Liver (tissue), 9 donors: ENCODE results near the gene WNK2. TPM values are rescaled to one million over a fixed set of nuclear protein-coding genes. Genes with fewer than 3 reads are reported as not detected.

ENCODE experiments used
- DNase-seq: peaks from one replicate; pipeline ENCODE4 v3.0.0-alpha.2; 2017; ENCODE audit warnings: low spot score
- H3K27ac ChIP-seq, 2 donors: one replicate each; pipeline ENCODE4 v1.7.0; 2013; ENCODE audit warnings: inconsistent platforms in 2 of 2, low read length in 2 of 2, control low read depth in 1 of 2, low read depth in 1 of 2, mild to moderate bottlenecking in 1 of 2
- H3K27me3 ChIP-seq, 4 donors: one replicate each; pipeline versions ENCODE4 v1.6.1 to v1.7.0; 2013; ENCODE audit warnings: low read length in 3 of 4, inconsistent platforms in 1 of 4, mild to moderate bottlenecking in 1 of 4, moderate library complexity in 1 of 4; ENCODE audit not compliant: control insufficient read depth in 4 of 4, insufficient read depth in 4 of 4
- H3K36me3 ChIP-seq, 4 donors: one replicate each; pipeline versions ENCODE4 v1.6.1 to v1.7.0; 2013; ENCODE audit warnings: low read length in 3 of 4, mild to moderate bottlenecking in 3 of 4, low read depth in 1 of 4, moderate library complexity in 1 of 4; ENCODE audit not compliant: control insufficient read depth in 4 of 4, insufficient read depth in 3 of 4
- H3K4me1 ChIP-seq, 4 donors: one replicate each; pipeline versions ENCODE4 v1.6.1 to v1.7.0; 2013; ENCODE audit warnings: low read length in 3 of 4, mild to moderate bottlenecking in 3 of 4, moderate library complexity in 1 of 4; ENCODE audit not compliant: control insufficient read depth in 4 of 4, insufficient read depth in 4 of 4
- H3K4me3 ChIP-seq, 3 donors: one replicate each; pipeline versions ENCODE4 v1.6.1 to v1.7.0; 2013; ENCODE audit warnings: low read length in 3 of 3, control low read depth in 1 of 3, low read depth in 1 of 3, mild to moderate bottlenecking in 1 of 3
- H3K9ac ChIP-seq, 2 donors: one replicate each; pipeline ENCODE4 v1.7.0; 2013; ENCODE audit warnings: low read length in 2 of 2, mild to moderate bottlenecking in 2 of 2, moderate library complexity in 2 of 2, control low read depth in 1 of 2, low read depth in 1 of 2
- H3K9me3 ChIP-seq, 4 donors: one replicate each; pipeline versions ENCODE4 v1.6.1 to v1.7.0; 2013; ENCODE audit warnings: low read length in 3 of 4; ENCODE audit not compliant: control insufficient read depth in 4 of 4
- EGR1 ChIP-seq, 2 donors: IDR thresholded peaks; 2 replicates each; pipeline ENCODE4 v1.6.1; 2016 to 2018; ENCODE audit warnings: antibody characterized with exemption in 2 of 2, low read depth in 2 of 2
- FOXA1 ChIP-seq: IDR thresholded peaks from 2 replicates; pipeline ENCODE4 v1.6.1; 2016; ENCODE audit warnings: antibody characterized with exemption
- FOXA2 ChIP-seq: IDR thresholded peaks from 2 replicates; pipeline ENCODE4 v1.6.1; 2016; ENCODE audit warnings: antibody characterized with exemption
- GABPA ChIP-seq, 2 donors: IDR thresholded peaks in 1 of 2; conservative IDR thresholded peaks in 1 of 2; 2 replicates each; pipeline ENCODE4 v1.6.1; 2016; ENCODE audit warnings: antibody characterized with exemption in 2 of 2, mild to moderate bottlenecking in 1 of 2, moderate library complexity in 1 of 2
- HNF4A ChIP-seq, 2 donors: conservative IDR thresholded peaks; 2 replicates each; pipeline ENCODE4 v1.6.1; 2016; ENCODE audit warnings: antibody characterized with exemption in 2 of 2, mild to moderate bottlenecking in 2 of 2
- HNF4G ChIP-seq: IDR thresholded peaks from 2 replicates; pipeline ENCODE4 v1.6.1; 2016; ENCODE audit warnings: antibody characterized with exemption
- JUND ChIP-seq, 2 donors: IDR thresholded peaks; 2 replicates each; pipeline ENCODE4 v1.6.1; 2016; ENCODE audit warnings: antibody characterized with exemption in 2 of 2
- NR2F2 ChIP-seq: IDR thresholded peaks from 2 replicates; pipeline ENCODE4 v1.6.1; 2016; ENCODE audit warnings: antibody characterized with exemption
- RAD21 ChIP-seq, 2 donors: IDR thresholded peaks; 2 replicates each; pipeline ENCODE4 v1.6.1; 2016; ENCODE audit warnings: antibody characterized with exemption in 2 of 2, mild to moderate bottlenecking in 2 of 2
- RXRA ChIP-seq, 2 donors: IDR thresholded peaks; 2 replicates each; pipeline ENCODE4 v1.6.1; 2017 to 2018; ENCODE audit warnings: antibody characterized with exemption in 2 of 2, mild to moderate bottlenecking in 1 of 2
- SP1 ChIP-seq: IDR thresholded peaks from 2 replicates; pipeline ENCODE4 v1.6.1; 2018; ENCODE audit warnings: antibody characterized with exemption, mild to moderate bottlenecking
- TAF1 ChIP-seq: conservative IDR thresholded peaks from 2 replicates; pipeline ENCODE4 v1.6.1; 2016; ENCODE audit warnings: antibody characterized with exemption, mild to moderate bottlenecking
- YY1 ChIP-seq: IDR thresholded peaks from 2 replicates; pipeline ENCODE4 v1.6.1; 2016; ENCODE audit warnings: antibody characterized with exemption, mild to moderate bottlenecking
- WGBS: extraction: QIAGEN DNeasy Blood & Tissue Kit; methylation state at CpG from one replicate; pipeline ENCODE4 v1.1.7; 2013; 5-methylcytosine and 5-hydroxymethylcytosine counted together
- polyA plus RNA-seq, 2 donors: library from polyadenylated mRNA; stranded (reverse) in 1 of 2; unstranded in 1 of 2; fragments of 200-250 nt in 1 of 2; fragments of >200 nt in 1 of 2; fragmentation: Nextera tagmentation in 1 of 2; extraction: Ambion mirVana in 1 of 2; gene quantifications; one replicate each; pipeline versions ENCODE4 v1.2.1 to v1.2.3, GENCODE V29; 2013 to 2015
- total RNA-seq, 2 donors: library from RNA; depleted of rRNA; stranded (reverse); fragments of >200 nt; gene quantifications; one replicate each; pipeline ENCODE4 v1.2.3, GENCODE V29; 2014
- TF ChIP-seq, protein P1 (sequence below): fragments of 150-350 bp; IDR thresholded peaks from 2 replicates; pipeline ENCODE4 v1.5.1; 2017; ENCODE audit warnings: improper control_type of control experiment, low read depth, low read length; ENCODE audit not compliant: missing input control
- TF ChIP-seq, protein P2 (sequence below): IDR thresholded peaks from 2 replicates; pipeline ENCODE4 v1.6.1; 2016; ENCODE audit warnings: antibody characterized with exemption, mild to moderate bottlenecking
- TF ChIP-seq, protein P3 (sequence below): IDR thresholded peaks from 2 replicates; pipeline ENCODE4 v1.6.1; 2016; ENCODE audit warnings: antibody characterized with exemption
- TF ChIP-seq, protein P4 (sequence below): IDR thresholded peaks from 2 replicates; pipeline ENCODE4 v1.6.1; 2016; ENCODE audit warnings: antibody characterized with exemption
- TF ChIP-seq, protein P5 (sequence below): IDR thresholded peaks from 2 replicates; pipeline ENCODE4 v1.6.1; 2016; ENCODE audit warnings: antibody characterized with exemption
- donor health status: healthy.
- donor health status: healthy.
- donor health status: healthy.
- donor health status: healthy.
- donor health status: healthy.

Gene WNK2
- total and polyA plus RNA-seq, 4 donors = 0.65 to 4.4 (median 1.7) TPM

DNA sequence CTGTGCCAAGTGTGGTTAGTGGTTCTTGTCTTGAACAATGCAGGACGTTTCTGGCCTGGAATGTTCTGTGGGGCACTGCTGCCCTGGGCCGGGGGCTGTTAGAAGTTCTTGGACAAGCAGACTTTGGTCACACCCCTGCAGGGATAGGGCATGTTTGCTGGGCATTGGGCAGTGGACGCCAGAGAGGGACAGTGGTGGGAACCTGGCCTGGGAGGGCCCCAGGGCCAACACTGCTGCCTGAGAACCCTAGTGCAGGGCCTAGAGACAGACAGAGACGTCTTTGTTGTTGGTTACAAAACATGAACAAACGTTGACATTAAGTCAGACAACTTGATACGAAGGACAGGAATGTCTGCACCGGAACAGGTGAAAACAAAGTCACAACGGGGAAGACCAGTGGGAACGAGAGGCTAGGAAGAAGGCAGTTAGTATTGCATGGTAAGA is 57.0 kb downstream of the WNK2 start:
- no peaks in the 10 kb centered on the region for H3K27me3 ChIP-seq
- no peaks in the 10 kb centered on the region for H3K36me3 ChIP-seq
- WGBS = 63% methylated on average over 9 of the region's 9 CpGs
- DNase-seq = no peak
- no peaks in the 10 kb centered on the region for H3K9me3 ChIP-seq
- no peak overlapping the region for H3K4me3 ChIP-seq
- TF ChIP-seq, protein P1, sequence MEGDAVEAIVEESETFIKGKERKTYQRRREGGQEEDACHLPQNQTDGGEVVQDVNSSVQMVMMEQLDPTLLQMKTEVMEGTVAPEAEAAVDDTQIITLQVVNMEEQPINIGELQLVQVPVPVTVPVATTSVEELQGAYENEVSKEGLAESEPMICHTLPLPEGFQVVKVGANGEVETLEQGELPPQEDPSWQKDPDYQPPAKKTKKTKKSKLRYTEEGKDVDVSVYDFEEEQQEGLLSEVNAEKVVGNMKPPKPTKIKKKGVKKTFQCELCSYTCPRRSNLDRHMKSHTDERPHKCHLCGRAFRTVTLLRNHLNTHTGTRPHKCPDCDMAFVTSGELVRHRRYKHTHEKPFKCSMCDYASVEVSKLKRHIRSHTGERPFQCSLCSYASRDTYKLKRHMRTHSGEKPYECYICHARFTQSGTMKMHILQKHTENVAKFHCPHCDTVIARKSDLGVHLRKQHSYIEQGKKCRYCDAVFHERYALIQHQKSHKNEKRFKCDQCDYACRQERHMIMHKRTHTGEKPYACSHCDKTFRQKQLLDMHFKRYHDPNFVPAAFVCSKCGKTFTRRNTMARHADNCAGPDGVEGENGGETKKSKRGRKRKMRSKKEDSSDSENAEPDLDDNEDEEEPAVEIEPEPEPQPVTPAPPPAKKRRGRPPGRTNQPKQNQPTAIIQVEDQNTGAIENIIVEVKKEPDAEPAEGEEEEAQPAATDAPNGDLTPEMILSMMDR = no peak
- TF ChIP-seq, protein P2, sequence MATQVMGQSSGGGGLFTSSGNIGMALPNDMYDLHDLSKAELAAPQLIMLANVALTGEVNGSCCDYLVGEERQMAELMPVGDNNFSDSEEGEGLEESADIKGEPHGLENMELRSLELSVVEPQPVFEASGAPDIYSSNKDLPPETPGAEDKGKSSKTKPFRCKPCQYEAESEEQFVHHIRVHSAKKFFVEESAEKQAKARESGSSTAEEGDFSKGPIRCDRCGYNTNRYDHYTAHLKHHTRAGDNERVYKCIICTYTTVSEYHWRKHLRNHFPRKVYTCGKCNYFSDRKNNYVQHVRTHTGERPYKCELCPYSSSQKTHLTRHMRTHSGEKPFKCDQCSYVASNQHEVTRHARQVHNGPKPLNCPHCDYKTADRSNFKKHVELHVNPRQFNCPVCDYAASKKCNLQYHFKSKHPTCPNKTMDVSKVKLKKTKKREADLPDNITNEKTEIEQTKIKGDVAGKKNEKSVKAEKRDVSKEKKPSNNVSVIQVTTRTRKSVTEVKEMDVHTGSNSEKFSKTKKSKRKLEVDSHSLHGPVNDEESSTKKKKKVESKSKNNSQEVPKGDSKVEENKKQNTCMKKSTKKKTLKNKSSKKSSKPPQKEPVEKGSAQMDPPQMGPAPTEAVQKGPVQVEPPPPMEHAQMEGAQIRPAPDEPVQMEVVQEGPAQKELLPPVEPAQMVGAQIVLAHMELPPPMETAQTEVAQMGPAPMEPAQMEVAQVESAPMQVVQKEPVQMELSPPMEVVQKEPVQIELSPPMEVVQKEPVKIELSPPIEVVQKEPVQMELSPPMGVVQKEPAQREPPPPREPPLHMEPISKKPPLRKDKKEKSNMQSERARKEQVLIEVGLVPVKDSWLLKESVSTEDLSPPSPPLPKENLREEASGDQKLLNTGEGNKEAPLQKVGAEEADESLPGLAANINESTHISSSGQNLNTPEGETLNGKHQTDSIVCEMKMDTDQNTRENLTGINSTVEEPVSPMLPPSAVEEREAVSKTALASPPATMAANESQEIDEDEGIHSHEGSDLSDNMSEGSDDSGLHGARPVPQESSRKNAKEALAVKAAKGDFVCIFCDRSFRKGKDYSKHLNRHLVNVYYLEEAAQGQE = no peak
- TF ChIP-seq SP1 (no peak), FOXA2 (no peak), TAF1 (no peak), NR2F2 (no peak)
- TF ChIP-seq, protein P3, sequence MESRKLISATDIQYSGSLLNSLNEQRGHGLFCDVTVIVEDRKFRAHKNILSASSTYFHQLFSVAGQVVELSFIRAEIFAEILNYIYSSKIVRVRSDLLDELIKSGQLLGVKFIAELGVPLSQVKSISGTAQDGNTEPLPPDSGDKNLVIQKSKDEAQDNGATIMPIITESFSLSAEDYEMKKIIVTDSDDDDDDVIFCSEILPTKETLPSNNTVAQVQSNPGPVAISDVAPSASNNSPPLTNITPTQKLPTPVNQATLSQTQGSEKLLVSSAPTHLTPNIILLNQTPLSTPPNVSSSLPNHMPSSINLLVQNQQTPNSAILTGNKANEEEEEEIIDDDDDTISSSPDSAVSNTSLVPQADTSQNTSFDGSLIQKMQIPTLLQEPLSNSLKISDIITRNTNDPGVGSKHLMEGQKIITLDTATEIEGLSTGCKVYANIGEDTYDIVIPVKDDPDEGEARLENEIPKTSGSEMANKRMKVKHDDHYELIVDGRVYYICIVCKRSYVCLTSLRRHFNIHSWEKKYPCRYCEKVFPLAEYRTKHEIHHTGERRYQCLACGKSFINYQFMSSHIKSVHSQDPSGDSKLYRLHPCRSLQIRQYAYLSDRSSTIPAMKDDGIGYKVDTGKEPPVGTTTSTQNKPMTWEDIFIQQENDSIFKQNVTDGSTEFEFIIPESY = no peak
- TF ChIP-seq, protein P4, sequence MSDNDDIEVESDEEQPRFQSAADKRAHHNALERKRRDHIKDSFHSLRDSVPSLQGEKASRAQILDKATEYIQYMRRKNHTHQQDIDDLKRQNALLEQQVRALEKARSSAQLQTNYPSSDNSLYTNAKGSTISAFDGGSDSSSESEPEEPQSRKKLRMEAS = no peak
- TF ChIP-seq, protein P5, sequence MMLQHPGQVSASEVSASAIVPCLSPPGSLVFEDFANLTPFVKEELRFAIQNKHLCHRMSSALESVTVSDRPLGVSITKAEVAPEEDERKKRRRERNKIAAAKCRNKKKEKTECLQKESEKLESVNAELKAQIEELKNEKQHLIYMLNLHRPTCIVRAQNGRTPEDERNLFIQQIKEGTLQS = no peak
- no peak overlapping the region for H3K9ac ChIP-seq
- no peak overlapping the region for H3K27ac ChIP-seq
- no peaks in the 10 kb centered on the region for H3K4me1 ChIP-seq

DNA sequence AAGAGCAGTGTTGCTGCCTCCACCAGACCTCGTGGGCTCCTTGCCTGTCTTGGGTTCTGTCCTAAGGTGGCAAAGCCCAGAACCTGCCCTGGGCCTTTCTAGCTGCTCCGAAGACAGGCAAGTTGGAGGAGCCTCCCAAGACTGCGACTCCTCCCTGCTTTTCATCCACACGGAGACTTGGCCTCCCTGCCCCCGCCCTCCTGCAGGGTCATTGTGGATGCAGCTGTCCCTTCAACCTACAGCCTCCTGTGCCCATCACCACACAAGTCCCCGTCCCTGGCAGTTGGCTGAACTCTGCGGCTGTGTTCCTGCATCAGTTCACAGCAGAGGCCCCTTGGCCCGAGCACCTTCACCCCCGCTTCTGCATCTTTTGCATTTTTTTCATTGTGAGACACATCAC is 59.2 kb downstream of the WNK2 start:
- Histone ChIP-seq H3K9me3 (no peaks in the 10 kb centered on the region), H3K4me3 (no peak overlapping the region), H3K4me1 (no peaks in the 10 kb centered on the region), H3K36me3 (no peaks in the 10 kb centered on the region), H3K27me3 (no peaks in the 10 kb centered on the region), H3K9ac (no peak overlapping the region), H3K27ac (no peak overlapping the region)
- 87% methylated on average over 9 of the region's 9 CpGs for WGBS
- no peak for DNase-seq
- TF ChIP-seq NR2F2 (no peak), HNF4A (conservative IDR thresholded peaks at IDR 0.05) (no peak), RXRA (IDR thresholded peaks at IDR 0.05) (no peak), YY1 (no peak), RAD21 (IDR thresholded peaks at IDR 0.05) (no peak), FOXA1 (no peak), GABPA (IDR thresholded peaks at IDR 0.05 in 1 of 2, conservative IDR thresholded peaks at IDR 0.05 in 1 of 2) (no peak), HNF4G (no peak), JUND (IDR thresholded peaks at IDR 0.05) (no peak), TAF1 (no peak), EGR1 (IDR thresholded peaks at IDR 0.05; ENCODE audit: low read depth in 2 of 2) (no peak)
- TF ChIP-seq, protein P3 = no peak
- TF ChIP-seq, protein P2 = no peak
- TF ChIP-seq, protein P5 = no peak
